Left lung (tissue), 10 donors: ENCODE results near the gene KDM4C. TPM values are rescaled to one million over a fixed set of nuclear protein-coding genes. Genes with fewer than 3 reads are reported as not detected.

Source experiments
- ATAC-seq: fragments of 200-7000 bp; cut with Tn5 transposase; one replicate; pipeline ENCODE4 v1.9.1; 2020; ENCODE audit warnings: moderate library complexity
- DNase-seq, 4 donors: peaks; one replicate each; pipeline ENCODE4 v3.0.0-alpha.2; 2013 to 2020
- H3K27ac ChIP-seq, 2 donors: fragments of 200-600 bp; sonication (generic) in 1 of 2; one replicate each; pipeline versions ENCODE4 v1.5.0 to v1.8.0; 2020 to 2021
- H3K27me3 ChIP-seq, 2 donors: fragments of 200-600 bp; sonication (generic) in 1 of 2; one replicate each; pipeline versions ENCODE4 v1.5.0 to v1.8.0; 2020 to 2021
- H3K36me3 ChIP-seq, 2 donors: fragments of 200-600 bp; sonication (generic) in 1 of 2; one replicate each; pipeline versions ENCODE4 v1.5.0 to v1.8.0; 2020 to 2021
- H3K4me1 ChIP-seq, 2 donors: fragments of 200-600 bp; one replicate each; pipeline ENCODE4 v1.8.0; 2021
- H3K4me3 ChIP-seq, 2 donors: fragments of 200-600 bp; sonication (generic) in 1 of 2; one replicate each; pipeline versions ENCODE4 v1.5.0 to v1.8.0; 2020 to 2021; ENCODE audit warnings: mild to moderate bottlenecking in 1 of 2
- H3K9me3 ChIP-seq, 2 donors: fragments of 200-600 bp; sonication (generic) in 1 of 2; one replicate each; pipeline versions ENCODE4 v1.5.0 to v1.8.0; 2020 to 2021
- intact Hi-C, 2 donors: fragments of 100-400 bp; cut with DNase I; formaldehyde crosslinking; loops; one replicate each; pipeline versions ENCODE4 v1.11.2 to v1.14.2; 2022
- polyA plus RNA-seq, 6 donors: library from polyadenylated mRNA; unstranded; fragments of 120-200 nt; gene quantifications; one replicate each; pipeline ENCODE4 v1.2.1, GENCODE V29; 2013; ENCODE audit not compliant: insufficient read length in 6 of 6
- total RNA-seq, 2 donors: library from RNA; stranded (reverse); fragmentation: NEBNext Ultra II Directional; extraction: Animal tissue kit (Norgen Biotek cat#: 25700); gene quantifications; one replicate each; pipeline ENCODE4 v1.2.1, GENCODE V29; 2021
- TF ChIP-seq, protein P1 (sequence below), 2 donors: fragments of 200-600 bp; sonication (generic) in 1 of 2; IDR thresholded peaks; one replicate each; pipeline versions ENCODE4 v1.5.0 to v1.8.0; 2021; ENCODE audit warnings: antibody characterized with exemption in 2 of 2
- donor health status: DM: no; HTN: yes; CAD: no.
- donor health status: DM: no; HTN: no; CAD: no.

The KDM4C gene
- total and polyA plus RNA-seq, 8 donors = 11.7 to 34.8 (median 15.2) TPM

DNA sequence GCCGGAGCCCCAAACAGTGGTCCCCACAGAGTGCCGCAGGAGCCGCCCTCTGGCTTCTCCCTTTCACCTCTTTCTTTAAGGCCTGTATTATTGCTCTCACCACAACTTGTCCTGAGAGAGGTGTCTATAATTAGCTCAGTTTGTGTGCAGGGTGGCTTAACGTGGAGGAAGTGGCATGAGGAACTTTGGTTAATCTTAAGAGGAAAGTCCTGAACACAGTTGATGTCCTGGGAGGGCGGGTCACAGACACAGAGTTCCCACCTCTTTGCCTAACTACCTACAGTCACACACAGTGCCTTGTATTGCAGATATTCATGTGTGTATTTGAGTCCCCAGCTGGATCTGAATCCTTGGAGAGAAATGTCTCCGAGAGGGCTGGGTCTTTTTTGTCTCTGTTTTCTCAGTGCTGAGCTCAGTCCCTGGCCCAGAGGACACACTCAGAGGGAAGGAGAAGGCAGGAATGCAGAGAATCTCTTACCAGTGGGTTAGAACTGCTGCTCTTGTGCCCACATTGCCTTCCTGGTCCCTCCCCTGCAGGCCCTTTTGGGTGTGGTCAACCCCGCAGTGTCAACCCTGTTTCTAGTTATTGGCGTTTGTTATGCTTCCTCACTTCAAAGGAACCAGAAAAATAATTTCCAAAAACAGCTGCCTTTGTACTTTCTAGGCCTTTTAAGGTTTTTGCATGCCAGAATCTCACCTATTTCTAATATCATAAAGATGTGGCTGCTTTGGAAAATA, 392.5 kb downstream of the KDM4C start:
- Histone ChIP-seq H3K36me3 (peaks cover 0 to 18% of the 10 kb centered on the region in 2 donors), H3K9me3 (no peaks in the 10 kb centered on the region), H3K4me3 (no peak overlapping the region), H3K4me1 (peaks cover 0 to 9% of the 10 kb centered on the region in 2 donors), H3K27ac (no peak overlapping the region), H3K27me3 (no peaks in the 10 kb centered on the region)
- intact Hi-C loops = no loop called here
- ATAC-seq (no peak), DNase-seq (no peak)
- TF ChIP-seq, protein P1, sequence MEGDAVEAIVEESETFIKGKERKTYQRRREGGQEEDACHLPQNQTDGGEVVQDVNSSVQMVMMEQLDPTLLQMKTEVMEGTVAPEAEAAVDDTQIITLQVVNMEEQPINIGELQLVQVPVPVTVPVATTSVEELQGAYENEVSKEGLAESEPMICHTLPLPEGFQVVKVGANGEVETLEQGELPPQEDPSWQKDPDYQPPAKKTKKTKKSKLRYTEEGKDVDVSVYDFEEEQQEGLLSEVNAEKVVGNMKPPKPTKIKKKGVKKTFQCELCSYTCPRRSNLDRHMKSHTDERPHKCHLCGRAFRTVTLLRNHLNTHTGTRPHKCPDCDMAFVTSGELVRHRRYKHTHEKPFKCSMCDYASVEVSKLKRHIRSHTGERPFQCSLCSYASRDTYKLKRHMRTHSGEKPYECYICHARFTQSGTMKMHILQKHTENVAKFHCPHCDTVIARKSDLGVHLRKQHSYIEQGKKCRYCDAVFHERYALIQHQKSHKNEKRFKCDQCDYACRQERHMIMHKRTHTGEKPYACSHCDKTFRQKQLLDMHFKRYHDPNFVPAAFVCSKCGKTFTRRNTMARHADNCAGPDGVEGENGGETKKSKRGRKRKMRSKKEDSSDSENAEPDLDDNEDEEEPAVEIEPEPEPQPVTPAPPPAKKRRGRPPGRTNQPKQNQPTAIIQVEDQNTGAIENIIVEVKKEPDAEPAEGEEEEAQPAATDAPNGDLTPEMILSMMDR (IDR thresholded peaks at IDR 0.05) = no peak

DNA sequence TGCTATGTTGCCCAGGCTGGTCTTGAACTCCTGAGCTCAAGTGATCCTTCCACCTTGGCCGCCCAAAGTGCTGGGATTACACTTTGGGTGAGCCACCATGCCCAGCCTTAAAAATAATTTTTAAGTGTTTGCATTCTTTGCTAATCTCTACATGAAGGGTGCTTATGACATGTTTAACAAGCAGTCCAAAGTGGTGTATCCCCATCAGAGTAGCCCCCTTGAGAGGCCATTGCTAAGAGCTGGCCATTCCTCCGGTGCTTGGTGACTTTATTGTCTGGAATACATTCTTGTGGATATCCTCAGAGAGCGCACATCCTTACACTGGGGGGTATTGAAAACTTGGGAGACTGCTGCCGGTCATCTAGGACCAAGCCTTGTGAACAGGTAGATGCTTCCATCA, 395.4 kb downstream of the KDM4C start:
- Histone ChIP-seq H3K36me3 (peaks cover 0 to 10% of the 10 kb centered on the region in 2 donors), H3K27ac (no peak overlapping the region), H3K4me3 (no peak overlapping the region), H3K4me1 (peaks cover 0 to 9% of the 10 kb centered on the region in 2 donors), H3K9me3 (no peaks in the 10 kb centered on the region), H3K27me3 (no peaks in the 10 kb centered on the region)
- DNase-seq (no peak), ATAC-seq (peak; percentile 89)
- intact Hi-C loops = no loop called here
- TF ChIP-seq, protein P1 (IDR thresholded peaks at IDR 0.05) = no peak

DNA sequence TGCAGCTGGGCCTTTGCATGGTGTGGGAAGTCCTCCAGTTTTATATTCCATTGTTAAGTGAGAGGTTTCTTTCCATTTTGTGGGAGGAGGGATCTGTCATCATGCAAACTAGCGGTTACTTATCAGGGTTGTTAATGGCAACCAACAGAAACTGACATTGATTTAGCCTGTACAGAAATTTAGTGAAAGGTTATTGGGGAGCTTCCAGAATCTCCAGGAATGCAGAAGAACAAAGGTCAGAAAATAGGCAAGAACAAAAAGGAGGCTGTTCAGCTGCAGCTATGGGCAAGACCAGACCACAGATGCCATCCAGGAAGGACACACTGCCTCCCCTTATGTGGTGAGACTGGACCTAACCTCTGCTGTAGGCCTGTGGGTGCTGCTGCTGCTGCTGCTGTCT, 395.8 kb downstream of the KDM4C start:
- Histone ChIP-seq H3K27ac (no peak overlapping the region), H3K4me3 (no peak overlapping the region), H3K9me3 (no peaks in the 10 kb centered on the region), H3K4me1 (peaks cover 0 to 9% of the 10 kb centered on the region in 2 donors), H3K36me3 (peaks cover 0 to 5% of the 10 kb centered on the region in 2 donors), H3K27me3 (no peaks in the 10 kb centered on the region)
- DNase-seq (no peak), ATAC-seq (peak; percentile 40)
- intact Hi-C loops = no loop called here
- TF ChIP-seq, protein P1 (IDR thresholded peaks at IDR 0.05) = no peak

DNA sequence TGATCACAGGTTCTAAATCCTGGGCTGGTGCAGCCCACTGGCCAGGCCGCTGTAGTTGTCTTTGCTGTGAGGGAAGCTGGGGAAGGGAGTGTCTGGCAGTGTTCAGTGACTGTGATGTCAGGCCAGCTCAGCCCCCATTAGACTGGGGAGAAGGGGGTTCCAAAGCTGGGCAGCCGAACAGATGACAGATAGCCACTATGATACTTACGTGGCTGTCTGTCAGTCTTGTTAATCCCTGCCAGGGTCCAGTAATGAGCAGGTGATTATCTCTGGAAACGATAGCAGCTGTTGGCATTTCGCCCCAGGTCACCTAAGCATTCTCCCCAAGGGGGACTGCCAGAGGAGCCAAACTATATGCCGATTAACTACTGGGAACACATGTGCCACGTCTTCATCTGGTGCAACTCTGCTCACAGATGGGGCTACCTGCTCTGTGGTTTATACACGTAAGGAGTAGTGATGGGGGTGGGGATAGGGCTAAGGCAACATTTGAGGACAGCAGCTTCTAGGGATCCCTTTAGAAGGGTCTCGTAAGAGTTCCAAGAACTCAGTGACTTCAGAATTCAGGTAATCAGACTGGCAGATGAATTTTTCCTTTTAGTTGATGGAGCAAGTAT, 396.3 kb downstream of the KDM4C start:
- H3K9me3 ChIP-seq = no peaks in the 10 kb centered on the region
- no peak overlapping the region for H3K4me3 ChIP-seq
- TF ChIP-seq, protein P1 (IDR thresholded peaks at IDR 0.05) = no peak
- no peaks in the 10 kb centered on the region for H3K27me3 ChIP-seq
- DNase-seq = no peak
- H3K36me3 ChIP-seq = no peaks in the 10 kb centered on the region
- no peak for ATAC-seq
- intact Hi-C loops = no loop called here
- H3K4me1 ChIP-seq = peaks cover 0 to 9% of the 10 kb centered on the region in 2 donors
- H3K27ac ChIP-seq = no peak overlapping the region

DNA sequence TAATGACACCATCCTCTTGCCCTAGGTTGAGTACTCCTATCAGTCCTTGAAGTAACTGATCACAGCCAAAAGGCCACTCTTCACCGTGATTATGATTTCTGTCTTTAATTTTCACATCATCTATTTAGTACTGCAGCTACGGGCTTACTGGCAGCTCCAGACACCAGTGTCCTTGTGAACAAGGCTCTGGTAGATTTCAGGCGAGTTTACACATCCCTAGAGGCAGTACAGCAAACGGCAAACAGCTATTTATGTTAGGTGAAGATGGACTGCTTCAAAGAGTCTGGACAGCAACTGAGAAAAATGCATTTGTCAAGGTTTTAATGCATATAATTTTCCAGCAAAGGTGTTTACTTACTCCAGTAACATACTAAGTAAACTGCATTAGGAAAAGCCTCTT, 396.9 kb downstream of the KDM4C start:
- no peaks in the 10 kb centered on the region for H3K27me3 ChIP-seq
- DNase-seq (no peak), ATAC-seq (no peak)
- H3K4me1 ChIP-seq = peaks cover 0 to 9% of the 10 kb centered on the region in 2 donors
- no peak overlapping the region for H3K27ac ChIP-seq
- no peaks in the 10 kb centered on the region for H3K9me3 ChIP-seq
- intact Hi-C loops = no loop called here
- no peaks in the 10 kb centered on the region for H3K36me3 ChIP-seq
- no peak overlapping the region for H3K4me3 ChIP-seq
- TF ChIP-seq, protein P1 (IDR thresholded peaks at IDR 0.05) = no peak
